T47D (cell line): ENCODE data around the gene ZKSCAN1.

ENCODE experiments used
- DNase-seq, 2 experiments: peaks; one replicate each; pipeline versions ENCODE4 v3.0.0 to v3.0.0-alpha.2; 2011 to 2012; ENCODE audit warnings: low read depth in 1 of 2, low spot score in 1 of 2
- JUND ChIP-seq: IDR thresholded peaks from 2 replicates; pipeline ENCODE4 v1.6.1; 2012; ENCODE audit warnings: low read depth
- in situ Hi-C: cut with HindIII; loops from 2 replicates; pipeline ENCODE4 v1.10.0; 2016; ENCODE audit warnings: low sequenced_read_pairs, low pct_unique_long_range_greater_than_20kb

ZKSCAN1 gene

GRCh38 chr7:100061518-100062193, 46.3 kb downstream of the ZKSCAN1 start:
- TF ChIP-seq JUND: no peak

DNA sequence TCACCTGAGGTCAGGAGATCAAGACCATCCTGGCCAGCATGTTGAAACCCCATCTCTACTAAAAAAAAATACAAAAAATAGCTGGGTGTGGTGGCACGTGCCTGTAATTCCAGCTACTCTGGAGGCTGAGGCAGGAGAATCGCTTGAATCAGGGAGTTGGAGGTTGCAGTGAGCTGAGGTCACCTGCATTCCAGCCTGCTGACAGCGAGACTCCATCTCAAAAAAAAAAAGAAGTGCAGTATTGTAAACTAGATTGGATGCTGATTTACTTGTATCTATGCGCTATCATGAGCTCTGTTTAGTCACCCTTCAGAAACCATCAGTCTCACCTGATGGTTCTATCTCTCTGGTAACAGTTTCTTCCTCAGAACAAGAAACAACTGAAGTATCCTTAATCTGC, 48.0 kb downstream of the ZKSCAN1 start:
- no peak for DNase-seq
- in situ Hi-C loops: no loop called here
- no peak for TF ChIP-seq JUND

More at GRCh38 chr7:100061518-100062193, 46.3 kb downstream of the ZKSCAN1 start:
- no peak for DNase-seq
- in situ Hi-C loops: no loop called here

- DNase-seq: no peak
- TF ChIP-seq JUND: no peak
- in situ Hi-C loops: no loop called here
These were observed 48.8 kb downstream of the ZKSCAN1 start for GRCh38 chr7:100064162-100064561.

GRCh38 chr7:100065452-100066186, 50.2 kb downstream of the ZKSCAN1 start:
- in situ Hi-C loops: no loop called here
- no peak for DNase-seq
- no peak for TF ChIP-seq JUND

- no peak for TF ChIP-seq JUND
- in situ Hi-C loops: no loop called here
- no peak for DNase-seq
These were observed 51.6 kb downstream of the ZKSCAN1 start for GRCh38 chr7:100066953-100067352.

- DNase-seq: no peak
- TF ChIP-seq JUND: no peak
- in situ Hi-C loops: no loop called here
These were observed 54.6 kb downstream of the ZKSCAN1 start for GRCh38 chr7:100069991-100070390.

GRCh38 chr7:100071018-100071723, 55.8 kb downstream of the ZKSCAN1 start:
- no peak for DNase-seq
- TF ChIP-seq JUND: no peak
- in situ Hi-C loops: no loop called here

GRCh38 chr7:100072462-100072861, 57.1 kb downstream of the ZKSCAN1 start:
- in situ Hi-C loops: no loop called here
- no peak for TF ChIP-seq JUND

DNA sequence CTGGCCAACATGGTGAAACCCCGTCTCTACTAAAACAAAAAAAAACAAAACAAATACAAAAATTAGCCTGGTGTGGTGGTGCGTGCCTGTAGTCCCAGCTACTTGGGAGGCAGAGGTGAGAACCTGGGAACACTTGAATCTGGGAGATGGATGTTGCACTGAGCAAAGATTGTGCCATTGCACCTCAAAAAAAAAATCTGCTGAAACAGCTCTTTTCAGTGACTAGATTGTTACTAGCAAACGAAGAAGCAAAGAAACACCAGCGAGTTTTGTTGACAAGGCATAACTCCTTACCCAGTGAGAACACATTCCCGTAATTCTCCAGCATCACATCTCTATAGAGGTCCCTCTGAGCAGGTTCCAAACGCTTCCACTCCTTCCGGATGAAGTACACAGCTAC, 59.4 kb downstream of the ZKSCAN1 start:
- TF ChIP-seq JUND: no peak
- no peak for DNase-seq
- in situ Hi-C loops: no loop called here

More at GRCh38 chr7:100072462-100072861, 57.1 kb downstream of the ZKSCAN1 start:
- no peak for DNase-seq

DNA sequence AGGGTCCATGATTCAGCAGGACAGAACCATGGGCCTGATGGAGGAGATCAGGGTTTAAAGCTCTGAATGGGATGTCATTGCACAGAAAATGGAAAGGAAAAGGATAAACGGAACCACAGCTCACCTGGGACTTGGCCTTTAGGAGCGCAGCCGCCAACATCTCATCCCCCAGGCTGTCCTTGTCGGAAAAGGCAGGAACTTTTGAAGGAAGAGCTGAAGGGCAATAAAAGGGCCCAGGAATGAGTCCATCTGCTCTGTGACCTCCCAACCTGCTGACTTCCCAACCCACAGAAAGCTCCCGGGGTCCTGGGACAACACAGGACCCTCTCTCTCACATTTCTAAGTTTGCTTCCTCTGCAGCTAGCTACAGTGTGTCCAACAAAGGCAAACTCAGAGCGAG, 60.0 kb downstream of the ZKSCAN1 start:
- DNase-seq: no peak
- in situ Hi-C loops: no loop called here
- no peak for TF ChIP-seq JUND

DNA sequence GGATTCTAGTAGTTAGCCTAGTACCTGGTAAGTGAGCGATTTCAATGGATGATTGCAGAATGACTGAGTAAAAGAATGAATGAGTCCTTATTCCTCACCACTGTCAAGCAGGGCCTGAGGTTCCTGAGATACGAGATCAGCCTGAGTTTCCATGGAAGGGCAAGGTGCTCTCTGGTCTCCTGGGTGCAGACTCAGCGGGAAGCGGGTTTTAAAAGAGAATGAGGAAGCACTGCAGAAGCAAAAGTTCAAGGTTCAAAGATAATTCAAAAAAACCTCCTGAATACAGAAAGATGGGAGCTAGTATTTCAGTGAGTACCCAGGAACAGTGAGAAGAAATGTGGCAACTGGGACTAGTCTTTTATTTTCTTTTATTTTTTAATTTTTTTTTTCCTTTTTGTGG, 61.8 kb downstream of the ZKSCAN1 start:
- no peak for DNase-seq
- TF ChIP-seq JUND: no peak
- in situ Hi-C loops: no loop called here

DNA sequence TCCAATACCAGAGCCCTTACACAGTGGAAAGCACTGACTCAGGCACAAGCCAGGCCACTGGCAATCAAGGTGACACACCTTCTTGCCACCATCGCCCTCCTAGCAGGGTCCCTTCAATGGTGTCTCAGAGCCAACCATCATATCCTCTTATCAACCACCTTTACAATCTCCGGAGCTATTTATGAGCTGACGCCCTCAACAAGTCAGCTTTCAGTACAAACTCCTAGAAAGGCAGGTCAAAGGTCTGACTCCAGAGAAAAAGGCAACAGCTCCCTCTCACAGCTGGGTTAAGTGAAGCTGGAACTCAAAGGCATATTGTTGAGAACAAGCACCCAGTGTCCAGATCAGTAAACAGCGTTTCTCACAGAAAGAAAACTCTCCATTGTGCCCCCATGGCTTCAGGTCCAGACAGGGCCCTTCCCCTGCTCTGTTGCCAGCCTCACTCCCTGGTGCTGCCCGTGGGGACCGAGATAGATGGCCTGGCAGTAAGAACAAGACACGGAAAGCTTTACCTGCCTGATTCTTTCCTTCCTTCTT, 63.7 kb downstream of the ZKSCAN1 start:
- no peak for DNase-seq
- in situ Hi-C loops: no loop called here

More for the DNA sequence above, 63.7 kb downstream of the ZKSCAN1 start:
- TF ChIP-seq JUND: no peak
